ENCODE measurements around the gene SAP30BP.

The SAP30BP gene

GRCh38 chr17:75722542-75723095 is 55.5 kb downstream of the SAP30BP start:
- DNase-seq = no peak

GRCh38 chr17:75723171-75723930 is 56.2 kb downstream of the SAP30BP start:
- DNase-seq = no peak

- DNase-seq = no peak
These were observed 57.2 kb downstream of the SAP30BP start for GRCh38 chr17:75724016-75725003.

- no peak for DNase-seq
These were observed 58.4 kb downstream of the SAP30BP start for GRCh38 chr17:75725504-75725903.

GRCh38 chr17:75727391-75727790 is 60.3 kb downstream of the SAP30BP start:
- no peak for DNase-seq

GRCh38 chr17:75729351-75729750 is 62.2 kb downstream of the SAP30BP start:
- DNase-seq = no peak

- DNase-seq = no peak
These were observed 62.9 kb downstream of the SAP30BP start for GRCh38 chr17:75730065-75730464.

GRCh38 chr17:75731086-75731715 is 64.1 kb downstream of the SAP30BP start:
- no peak for DNase-seq

- DNase-seq = no peak
These were observed 64.8 kb downstream of the SAP30BP start for GRCh38 chr17:75731716-75732498.

GRCh38 chr17:75733471-75733870 is 66.3 kb downstream of the SAP30BP start:
- DNase-seq = no peak

- no peak for DNase-seq
These were observed 67.6 kb downstream of the SAP30BP start for GRCh38 chr17:75734674-75735294.

- DNase-seq = no peak
These were observed 69.2 kb downstream of the SAP30BP start for GRCh38 chr17:75736173-75736835.

GRCh38 chr17:75737133-75737962 is 70.2 kb downstream of the SAP30BP start:
- DNase-seq = no peak

- no peak for DNase-seq
These were observed 71.2 kb downstream of the SAP30BP start for GRCh38 chr17:75738218-75738802.

GRCh38 chr17:75739174-75739573 is 72.0 kb downstream of the SAP30BP start:
- no peak for DNase-seq

- no peak for DNase-seq
These were observed 72.7 kb downstream of the SAP30BP start for GRCh38 chr17:75739801-75740200.

- no peak for DNase-seq
These were observed 73.1 kb downstream of the SAP30BP start for GRCh38 chr17:75740215-75740614.

GRCh38 chr17:75740631-75741077 is 73.5 kb downstream of the SAP30BP start:
- no peak for DNase-seq

- DNase-seq = no peak
These were observed 75.2 kb downstream of the SAP30BP start for GRCh38 chr17:75742337-75742736.
